Spleen (tissue), 11 donors: ENCODE results near the gene ZNF652. TPM values are rescaled to one million over a fixed set of nuclear protein-coding genes. Genes with fewer than 3 reads are reported as not detected.

Experiments
- DNase-seq: peaks from one replicate; pipeline ENCODE4 v3.0.0-alpha.2; 2020
- H3K27ac ChIP-seq, 8 donors: fragments of 200-600 bp; sonication (generic) in 7 of 8; 1 replicate in 4 of 8; 2 replicates in 4 of 8; pipeline versions ENCODE4 v1.5.0 to v1.8.0; 2016 to 2021; ENCODE audit warnings: inconsistent platforms in 4 of 8, mild to moderate bottlenecking in 4 of 8, moderate library complexity in 1 of 8
- H3K27me3 ChIP-seq, 7 donors: fragments of 200-600 bp; sonication (generic) in 6 of 7; replicated peaks in 1 of 7; 1 replicate in 4 of 7; 2 replicates in 3 of 7; pipeline versions ENCODE4 v1.5.0 to v1.8.0; 2016 to 2021; ENCODE audit warnings: inconsistent platforms in 3 of 7, mild to moderate bottlenecking in 1 of 7
- H3K36me3 ChIP-seq, 6 donors: fragments of 200-600 bp; sonication (generic) in 5 of 6; 1 replicate in 4 of 6; 2 replicates in 2 of 6; pipeline versions ENCODE4 v1.5.0 to v1.8.0; 2016 to 2021; ENCODE audit warnings: inconsistent platforms in 2 of 6
- H3K4me1 ChIP-seq, 6 donors: fragments of 200-600 bp; sonication (generic) in 5 of 6; 1 replicate in 3 of 6; 2 replicates in 3 of 6; pipeline versions ENCODE4 v1.5.0 to v1.8.0; 2016 to 2021; ENCODE audit warnings: inconsistent platforms in 3 of 6
- H3K4me3 ChIP-seq, 8 donors: fragments of 200-600 bp; sonication (generic) in 7 of 8; 1 replicate in 4 of 8; 2 replicates in 4 of 8; pipeline versions ENCODE4 v1.5.0 to v1.8.0; 2016 to 2021; ENCODE audit warnings: inconsistent platforms in 4 of 8, mild to moderate bottlenecking in 4 of 8, moderate library complexity in 2 of 8
- H3K9me3 ChIP-seq, 8 donors: fragments of 200-600 bp; sonication (generic) in 7 of 8; 1 replicate in 4 of 8; 2 replicates in 4 of 8; pipeline versions ENCODE4 v1.5.0 to v1.8.0; 2016 to 2021; ENCODE audit warnings: inconsistent platforms in 4 of 8
- POLR2A ChIP-seq, 3 donors: fragments of 450-650 bp; IDR thresholded peaks; one replicate each; pipeline ENCODE4 v1.5.1; 2017; ENCODE audit warnings: antibody characterized with exemption in 3 of 3, mild to moderate bottlenecking in 1 of 3
- POLR2AphosphoS5 ChIP-seq, 3 donors: sonication (generic); formaldehyde crosslinking; IDR thresholded peaks; one replicate each; pipeline ENCODE4 v1.5.1; 2017; ENCODE audit warnings: antibody characterized with exemption in 3 of 3
- WGBS, 5 donors: extraction: QIAGEN DNeasy Blood & Tissue Kit in 3 of 5; methylation state at CpG; one replicate each; pipeline versions ENCODE4 v1.1.5 to v1.1.7; 2013 to 2018; 5-methylcytosine and 5-hydroxymethylcytosine counted together
- intact Hi-C: fragments of 100-400 bp; cut with DNase I; formaldehyde crosslinking; loops from one replicate; pipeline ENCODE4 v1.15.0; 2023; ENCODE audit warnings: low total_unique reads
- polyA plus RNA-seq, 3 donors: library from polyadenylated mRNA; stranded (reverse); fragments of 200-250 nt; gene quantifications; one replicate each; pipeline ENCODE4 v1.2.1, GENCODE V29; 2013
- total RNA-seq, 7 donors: library from RNA; depleted of rRNA in 3 of 7; stranded (reverse); fragments of >200 nt in 3 of 7; fragmentation: NEBNext Ultra II Directional in 4 of 7; extraction: Animal tissue kit (Norgen Biotek cat#: 25700) in 4 of 7; gene quantifications; one replicate each; pipeline versions ENCODE4 v1.1.0 to v1.2.1, GENCODE V29; 2016 to 2021
- TF ChIP-seq, protein P1 (sequence below), 11 experiments: fragments of 200-600 bp in 7 of 11; fragments of 450-650 bp in 4 of 11; sonication (generic) in 4 of 11; IDR thresholded peaks in 8 of 11; conservative IDR thresholded peaks in 3 of 11; 1 replicate in 7 of 11; 2 replicates in 4 of 11; pipeline versions ENCODE4 v1.4.0 to v1.8.0; 2016 to 2021; ENCODE audit warnings: antibody characterized with exemption in 11 of 11, inconsistent platforms in 4 of 11, mild to moderate bottlenecking in 1 of 11
- donor health status: healthy with polysubstance abuse.
- donor health status: DM: no; HTN: no; CAD: no; lungs with moderate emphysema.
- donor health status: DM: no; HTN: no; CAD: no.
- donor health status: Bipolar disorder and iron deficiency.
- donor health status: healthy.
- donor health status: DM: no; HTN: no; CAD: no.
- donor health status: DM: yes; HTN: yes; CAD: no.

Gene ZNF652
- total and polyA plus RNA-seq, 10 donors, result 18.2 to 73.9 (median 52.5) TPM

DNA sequence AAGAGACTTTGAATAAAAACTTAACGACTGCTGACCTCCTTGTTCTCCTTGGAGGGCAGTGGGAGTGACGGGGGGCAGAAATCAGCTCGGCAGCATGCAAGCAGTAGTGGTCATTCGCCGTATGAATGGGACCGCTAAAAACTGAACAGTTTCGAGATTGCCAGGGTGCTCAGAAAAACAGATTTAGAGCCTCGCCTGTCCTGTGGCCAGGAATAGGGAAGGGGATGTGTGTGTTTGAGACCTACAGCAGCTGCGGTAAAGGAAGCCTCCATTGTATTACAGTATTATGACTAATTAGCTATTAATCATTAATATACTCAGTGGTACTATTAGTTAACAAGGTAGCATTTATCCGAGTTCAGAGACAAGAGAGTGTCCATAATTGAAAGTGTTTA lies 670 bp upstream of the ZNF652 start:
- intact Hi-C loops, result loop anchor here (10.0 kb wide), 1 partner anchor 48 kb away; no protein-coding TSS in a partner anchor
- H3K9me3 ChIP-seq, result no peaks in the 10 kb centered on the region
- H3K4me1 ChIP-seq, result peaks cover 20 to 60% (median 44%) of the 10 kb centered on the region in 6 donors
- no peaks in the 10 kb centered on the region for H3K36me3 ChIP-seq
- WGBS, 5 donors, result 16 to 24% (median 19%) methylated on average over 10 of the region's 10 CpGs
- no peaks in the 10 kb centered on the region for H3K27me3 ChIP-seq
- no peak for DNase-seq
- peak overlapping the region; percentile 87 to 99 (median 96) for H3K27ac ChIP-seq
- no peak for TF ChIP-seq POLR2AphosphoS5 (IDR thresholded peaks at IDR 0.05)
- TF ChIP-seq, protein P1, sequence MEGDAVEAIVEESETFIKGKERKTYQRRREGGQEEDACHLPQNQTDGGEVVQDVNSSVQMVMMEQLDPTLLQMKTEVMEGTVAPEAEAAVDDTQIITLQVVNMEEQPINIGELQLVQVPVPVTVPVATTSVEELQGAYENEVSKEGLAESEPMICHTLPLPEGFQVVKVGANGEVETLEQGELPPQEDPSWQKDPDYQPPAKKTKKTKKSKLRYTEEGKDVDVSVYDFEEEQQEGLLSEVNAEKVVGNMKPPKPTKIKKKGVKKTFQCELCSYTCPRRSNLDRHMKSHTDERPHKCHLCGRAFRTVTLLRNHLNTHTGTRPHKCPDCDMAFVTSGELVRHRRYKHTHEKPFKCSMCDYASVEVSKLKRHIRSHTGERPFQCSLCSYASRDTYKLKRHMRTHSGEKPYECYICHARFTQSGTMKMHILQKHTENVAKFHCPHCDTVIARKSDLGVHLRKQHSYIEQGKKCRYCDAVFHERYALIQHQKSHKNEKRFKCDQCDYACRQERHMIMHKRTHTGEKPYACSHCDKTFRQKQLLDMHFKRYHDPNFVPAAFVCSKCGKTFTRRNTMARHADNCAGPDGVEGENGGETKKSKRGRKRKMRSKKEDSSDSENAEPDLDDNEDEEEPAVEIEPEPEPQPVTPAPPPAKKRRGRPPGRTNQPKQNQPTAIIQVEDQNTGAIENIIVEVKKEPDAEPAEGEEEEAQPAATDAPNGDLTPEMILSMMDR (IDR thresholded peaks at IDR 0.05 in 8 of 11, conservative IDR thresholded peaks at IDR 0.05 in 3 of 11), result no peak
- no peak for TF ChIP-seq POLR2A (IDR thresholded peaks at IDR 0.05)
- H3K4me3 ChIP-seq, result peak overlapping the region; percentile 69 to 97 (median 86)

DNA sequence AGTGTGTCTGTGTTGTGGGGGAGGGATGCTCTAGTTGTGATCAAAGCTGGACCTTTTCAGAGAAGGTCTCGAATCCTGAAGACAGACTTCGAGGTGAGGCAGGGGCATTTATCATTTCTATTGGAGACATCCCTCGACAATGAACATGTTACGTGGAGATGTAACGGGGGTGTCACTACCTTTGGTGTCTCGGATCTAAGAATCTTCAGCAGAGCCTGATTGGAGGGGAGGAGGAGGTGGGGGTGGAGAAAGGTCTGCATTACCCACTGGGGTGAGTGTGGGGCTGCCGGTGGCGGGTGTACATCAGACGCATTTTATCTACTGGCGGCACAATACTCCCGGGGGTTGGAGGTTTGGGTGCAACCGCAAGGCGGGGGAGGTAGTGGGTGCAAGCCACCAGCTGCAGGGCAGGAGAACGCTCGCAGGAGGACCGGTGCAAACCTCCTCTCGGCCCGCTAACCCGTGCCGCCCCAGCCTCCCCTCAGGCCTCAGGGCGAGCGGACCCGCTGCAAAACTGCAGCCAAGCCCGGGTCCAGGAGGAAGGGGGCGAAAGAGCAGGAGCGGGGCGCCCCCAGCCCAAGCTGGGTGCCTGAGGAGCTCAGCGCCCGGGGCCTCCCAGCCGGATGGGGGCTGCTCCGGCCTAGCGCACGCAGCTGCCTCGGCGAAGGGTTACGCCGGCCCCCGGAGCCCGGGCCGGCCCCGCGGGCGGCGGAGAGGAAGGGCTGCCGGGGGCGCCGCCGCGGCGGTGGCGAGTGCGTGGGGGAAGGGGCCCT lies 735 bp downstream of the ZNF652 start:
- peak overlapping the region; percentile 87 to 99 (median 96) for H3K27ac ChIP-seq
- H3K4me3 ChIP-seq, result peak overlapping the region; percentile 69 to 97 (median 86)
- TF ChIP-seq, protein P1 (IDR thresholded peaks at IDR 0.05 in 8 of 11, conservative IDR thresholded peaks at IDR 0.05 in 3 of 11), result no peak
- TF ChIP-seq POLR2A (IDR thresholded peaks at IDR 0.05) (peak; percentile 43 to 86 (median 43)), POLR2AphosphoS5 (IDR thresholded peaks at IDR 0.05) (peak; percentile 88 to 96 (median 93))
- H3K27me3 ChIP-seq, result no peaks in the 10 kb centered on the region
- peak; percentile 94 for DNase-seq
- no peaks in the 10 kb centered on the region for H3K9me3 ChIP-seq
- peaks cover 24 to 74% (median 58%) of the 10 kb centered on the region in 6 donors for H3K4me1 ChIP-seq
- no peaks in the 10 kb centered on the region for H3K36me3 ChIP-seq
- intact Hi-C loops, result loop anchor here (10.0 kb wide), 1 partner anchor 47 kb away; no protein-coding TSS in a partner anchor
- WGBS, 5 donors, result 0 to 1% (median 1%) methylated on average over 30 to 52 of the region's 52 CpGs

DNA sequence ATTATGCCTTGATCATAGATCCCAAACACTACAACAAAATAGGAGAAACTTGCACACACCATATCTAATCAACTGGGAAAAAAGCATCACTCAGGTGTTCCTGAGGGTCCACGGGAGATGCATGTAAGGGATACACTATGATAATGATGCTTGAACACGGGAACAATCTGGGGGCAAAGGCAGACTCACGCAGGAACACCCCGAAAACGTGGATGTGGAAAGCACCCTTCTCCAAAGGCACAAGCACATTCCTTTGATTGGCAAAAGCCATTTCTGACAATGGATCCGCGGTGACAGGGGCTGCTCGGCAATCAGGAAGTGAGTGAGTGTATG lies 1.3 kb downstream of the ZNF652 start:
- peak; percentile 79 for DNase-seq
- no peaks in the 10 kb centered on the region for H3K36me3 ChIP-seq
- peak overlapping the region; percentile 69 to 97 (median 86) for H3K4me3 ChIP-seq
- intact Hi-C loops, result loop anchor here (10.0 kb wide), 1 partner anchor 46 kb away; no protein-coding TSS in a partner anchor
- TF ChIP-seq POLR2AphosphoS5 (IDR thresholded peaks at IDR 0.05) (no peak), POLR2A (IDR thresholded peaks at IDR 0.05) (no peak)
- TF ChIP-seq, protein P1 (IDR thresholded peaks at IDR 0.05 in 8 of 11, conservative IDR thresholded peaks at IDR 0.05 in 3 of 11), result no peak
- 1 to 3% (median 2%) methylated on average over 8 of the region's 8 CpGs for WGBS, 5 donors
- no peaks in the 10 kb centered on the region for H3K9me3 ChIP-seq
- H3K27me3 ChIP-seq, result no peaks in the 10 kb centered on the region
- H3K27ac ChIP-seq, result peak overlapping the region; percentile 87 to 99 (median 96)
- peaks cover 24 to 77% (median 58%) of the 10 kb centered on the region in 6 donors for H3K4me1 ChIP-seq
